Keratinocyte (primary cell): Measurements from ENCODE around the gene PGS1. TPM values are rescaled to one million over a fixed set of nuclear protein-coding genes. Genes with fewer than 3 reads are reported as not detected.

Experiments used
- DNase-seq: peaks from one replicate; pipeline ENCODE4 v3.0.0-alpha.2; 2011; ENCODE audit warnings: low read depth, missing footprints, low spot score
- FAIRE-seq: peaks from 2 replicates; lab custom pipeline; 2011; peaks lifted over from hg19 to GRCh38; lab: Jason Lieb, UNC
- H2AFZ ChIP-seq: 2 replicates; pipeline ENCODE4 v1.6.0; 2012; ENCODE audit warnings: low read length, control low read depth, inconsistent platforms; ENCODE audit not compliant: control insufficient read depth
- H3K27ac ChIP-seq: 2 replicates; pipeline ENCODE4 v1.5.1; 2011; ENCODE audit warnings: low read length; ENCODE audit not compliant: control insufficient read depth, insufficient read depth
- H3K27me3 ChIP-seq: 3 replicates; pipeline ENCODE4 v1.6.0; 2011; ENCODE audit warnings: low read length; ENCODE audit not compliant: control insufficient read depth, insufficient read depth; ENCODE audit errors: extremely low read depth
- H3K36me3 ChIP-seq, 2 experiments: 2 replicates in 1 of 2; 3 replicates in 1 of 2; pipeline ENCODE4 v1.5.1; 2011; ENCODE audit warnings: low read length in 2 of 2, mild to moderate bottlenecking in 1 of 2; ENCODE audit not compliant: control insufficient read depth in 2 of 2, insufficient read depth in 2 of 2; ENCODE audit errors: extremely low read depth in 1 of 2
- H3K4me1 ChIP-seq: 3 replicates; pipeline ENCODE4 v1.5.1; 2011; ENCODE audit warnings: low read length; ENCODE audit not compliant: control insufficient read depth, insufficient read depth; ENCODE audit errors: extremely low read depth
- H3K4me2 ChIP-seq: 3 replicates; pipeline ENCODE4 v1.6.0; 2011; ENCODE audit warnings: low read depth, low read length; ENCODE audit not compliant: control insufficient read depth, insufficient read depth; ENCODE audit errors: extremely low read depth
- H3K4me3 ChIP-seq, 3 experiments: fragments of 200-600 bp in 1 of 3; sonication (generic) in 1 of 3; 2 replicates in 2 of 3; 3 replicates in 1 of 3; pipeline ENCODE4 v1.5.1; 2011 to 2016; ENCODE audit warnings: low read length in 3 of 3, mild to moderate bottlenecking in 3 of 3, control low read depth in 2 of 3, inconsistent platforms in 1 of 3, low read depth in 1 of 3, mixed read lengths in 1 of 3, mixed run types in 1 of 3, moderate library complexity in 1 of 3; ENCODE audit not compliant: control insufficient read depth in 2 of 3, insufficient read depth in 2 of 3; ENCODE audit errors: extremely low read depth in 1 of 3
- H3K79me2 ChIP-seq: 2 replicates; pipeline ENCODE4 v1.6.0; 2012; ENCODE audit warnings: low read length; ENCODE audit not compliant: control insufficient read depth, insufficient read depth
- H3K9ac ChIP-seq: 3 replicates; pipeline ENCODE4 v1.6.0; 2011; ENCODE audit warnings: low read length; ENCODE audit not compliant: control insufficient read depth, insufficient read depth; ENCODE audit errors: extremely low read depth
- H3K9me1 ChIP-seq: 3 replicates; pipeline ENCODE4 v1.6.0; 2011; ENCODE audit warnings: low read length; ENCODE audit not compliant: control insufficient read depth, insufficient read depth; ENCODE audit errors: extremely low read depth
- H3K9me3 ChIP-seq: 2 replicates; pipeline ENCODE4 v1.5.1; 2012; ENCODE audit warnings: low read depth, low read length; ENCODE audit not compliant: control insufficient read depth
- H4K20me1 ChIP-seq: 3 replicates; pipeline ENCODE4 v1.6.0; 2011; ENCODE audit warnings: low read length; ENCODE audit not compliant: control insufficient read depth, insufficient read depth; ENCODE audit errors: extremely low read depth
- CTCF ChIP-seq, 3 experiments: IDR thresholded peaks in 1 of 3; conservative IDR thresholded peaks in 1 of 3; optimal IDR thresholded peaks in 1 of 3; 2 replicates in 2 of 3; 3 replicates in 1 of 3; pipeline versions ENCODE3 to v1.5.1; 2011; ENCODE audit warnings: low read length in 3 of 3, mild to moderate bottlenecking in 3 of 3, moderate library complexity in 2 of 3, control low read depth in 1 of 3, inconsistent platforms in 1 of 3; ENCODE audit not compliant: insufficient read depth in 2 of 3; ENCODE audit errors: extremely low read depth in 1 of 3
- EZH2 ChIP-seq: IDR thresholded peaks from one replicate; pipeline ENCODE4 v1.6.1; 2012; ENCODE audit warnings: inconsistent platforms, mild to moderate bottlenecking, low read length, moderate library complexity
- dilution Hi-C: fragments of 300-500 bp; cut with MboI; formaldehyde crosslinking; loops from one replicate; pipeline ENCODE4 v1.7.0; 2020; ENCODE audit warnings: low sequenced_read_pairs; ENCODE audit not compliant: extremely low pct_ligation_motif_present
- polyA plus RNA-seq, 5 experiments: library from polyadenylated mRNA; depleted of rRNA in 3 of 5; stranded (reverse) in 3 of 5; stranded (forward) in 1 of 5; unstranded in 1 of 5; fragments of >200 nt; gene quantifications; 1 replicate in 1 of 5; 2 replicates in 3 of 5; 3 replicates in 1 of 5; pipeline versions ENCODE4 v1.2.1 to v1.2.3, GENCODE V29; 2011 to 2012; ENCODE audit warnings: missing spikeins in 2 of 5, low read depth in 1 of 5, low replicate concordance in 1 of 5

Gene PGS1
- polyA plus RNA-seq, 1 donor (not counting 4 experiments of a cell fraction or from before 2014, with no cell fraction given), result 19.6 TPM

GRCh38 chr17:78396441-78397337, 18.2 kb downstream of the PGS1 start:
- H3K9me3 ChIP-seq, result no peaks in the 10 kb centered on the region
- no peak overlapping the region for H3K27ac ChIP-seq
- peaks cover 4% of the 10 kb centered on the region for H3K9me1 ChIP-seq
- FAIRE-seq (no peak), DNase-seq (no peak)
- peaks cover 36 to 68% of the 10 kb centered on the region in 2 experiments for H3K36me3 ChIP-seq
- no peaks in the 10 kb centered on the region for H3K27me3 ChIP-seq
- peaks cover 20% of the 10 kb centered on the region for H4K20me1 ChIP-seq
- H3K4me1 ChIP-seq, result peaks cover 28% of the 10 kb centered on the region
- H3K79me2 ChIP-seq, result peaks cover 41% of the 10 kb centered on the region
- no peak overlapping the region for H2AFZ ChIP-seq
- no peak overlapping the region for H3K9ac ChIP-seq
- TF ChIP-seq EZH2 (no peak), CTCF (optimal IDR thresholded peaks at IDR 0.05 in 1 of 3, IDR thresholded peaks at IDR 0.05 in 1 of 3, conservative IDR thresholded peaks at IDR 0.05 in 1 of 3; ENCODE audit: extremely low read depth in 1 of 3, insufficient read depth in 2 of 3, low read length in 3 of 3) (no peak)
- H3K4me3 ChIP-seq, result no peak overlapping the region
- H3K4me2 ChIP-seq, result no peak overlapping the region
- dilution Hi-C loops, result no loop called here

- Histone ChIP-seq H3K9ac (no peak overlapping the region), H3K79me2 (peaks cover 36% of the 10 kb centered on the region), H3K9me1 (no peaks in the 10 kb centered on the region), H3K4me3 (no peak overlapping the region), H3K27ac (no peak overlapping the region), H3K36me3 (peaks cover 40 to 67% of the 10 kb centered on the region in 2 experiments), H3K4me1 (peaks cover 18% of the 10 kb centered on the region), H2AFZ (no peak overlapping the region), H4K20me1 (peaks cover 13% of the 10 kb centered on the region), H3K27me3 (no peaks in the 10 kb centered on the region), H3K4me2 (no peak overlapping the region), H3K9me3 (no peaks in the 10 kb centered on the region)
- TF ChIP-seq EZH2 (no peak), CTCF (optimal IDR thresholded peaks at IDR 0.05 in 1 of 3, IDR thresholded peaks at IDR 0.05 in 1 of 3, conservative IDR thresholded peaks at IDR 0.05 in 1 of 3; ENCODE audit: extremely low read depth in 1 of 3, insufficient read depth in 2 of 3, low read length in 3 of 3) (no peak)
- dilution Hi-C loops, result no loop called here
- FAIRE-seq, result no peak
- DNase-seq, result no peak
These were observed 19.2 kb downstream of the PGS1 start for GRCh38 chr17:78397681-78398101.
